ENCODE measurements around the gene NRXN3.

NRXN3 gene

DNA sequence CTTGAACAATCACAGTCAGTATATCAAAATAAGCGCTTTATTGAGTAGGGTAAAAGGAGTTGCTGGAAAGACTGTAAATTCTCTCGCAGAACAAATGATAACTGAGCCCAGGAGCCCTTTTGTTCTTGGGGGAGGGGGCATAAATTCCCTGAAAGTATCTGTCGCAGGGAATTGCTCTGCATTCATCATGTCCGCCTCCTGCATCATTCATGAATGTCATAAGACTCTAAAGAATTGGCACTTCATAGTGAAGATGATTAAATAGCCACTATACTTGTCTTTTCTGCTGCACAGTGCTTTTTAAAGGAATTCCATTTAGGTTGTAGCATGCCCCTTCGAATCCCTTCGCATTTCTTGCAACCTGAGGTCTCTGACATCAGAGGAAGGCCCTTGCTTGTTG, 1278.8 kb downstream of the NRXN3 start:
- no peak overlapping the region for H3K4me3 ChIP-seq (ENCODE audit: low read depth in 1 of 2, low read length in 2 of 2)
- H3K9me3 ChIP-seq (ENCODE audit: low read length), result no peaks in the 10 kb centered on the region
- no peak overlapping the region for H3K9ac ChIP-seq (ENCODE audit: low read length)
- no peaks in the 10 kb centered on the region for H3K36me3 ChIP-seq (ENCODE audit: insufficient read depth, low read length)
- H3K4me1 ChIP-seq (ENCODE audit: insufficient read depth, low read length), result peaks cover 2% of the 10 kb centered on the region
- no peaks in the 10 kb centered on the region for H3K27me3 ChIP-seq (ENCODE audit: control insufficient read depth in 1 of 2, insufficient read depth in 2 of 2, low read length in 2 of 2)
- H3K27ac ChIP-seq (ENCODE audit: low read depth, low read length), result no peak overlapping the region

DNA sequence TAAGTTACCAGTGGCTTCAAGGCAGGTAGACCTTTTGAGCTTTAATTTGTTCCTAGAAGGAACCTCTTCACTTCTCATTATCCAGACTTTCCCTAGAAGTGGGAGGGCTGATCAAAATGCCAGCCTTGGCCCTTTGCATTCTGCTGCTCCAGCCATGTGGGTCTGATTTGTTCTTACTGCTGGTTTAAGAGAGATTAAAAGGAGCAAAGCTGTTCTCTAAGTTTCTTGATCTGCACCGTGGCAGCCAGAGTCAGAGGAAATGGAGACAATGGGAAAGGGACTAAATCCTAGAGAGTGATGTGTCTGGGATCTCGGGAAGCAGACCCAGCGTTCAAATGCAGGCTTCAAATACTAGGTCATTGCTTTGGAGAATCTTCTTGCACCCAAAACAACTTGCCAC, 1281.4 kb downstream of the NRXN3 start:
- Histone ChIP-seq H3K27ac (ENCODE audit: low read depth, low read length) (no peak overlapping the region), H3K4me3 (ENCODE audit: low read depth in 1 of 2, low read length in 2 of 2) (no peak overlapping the region), H3K27me3 (ENCODE audit: control insufficient read depth in 1 of 2, insufficient read depth in 2 of 2, low read length in 2 of 2) (no peaks in the 10 kb centered on the region), H3K9me3 (ENCODE audit: low read length) (no peaks in the 10 kb centered on the region), H3K36me3 (ENCODE audit: insufficient read depth, low read length) (no peaks in the 10 kb centered on the region), H3K4me1 (ENCODE audit: insufficient read depth, low read length) (no peaks in the 10 kb centered on the region), H3K9ac (ENCODE audit: low read length) (no peak overlapping the region)

DNA sequence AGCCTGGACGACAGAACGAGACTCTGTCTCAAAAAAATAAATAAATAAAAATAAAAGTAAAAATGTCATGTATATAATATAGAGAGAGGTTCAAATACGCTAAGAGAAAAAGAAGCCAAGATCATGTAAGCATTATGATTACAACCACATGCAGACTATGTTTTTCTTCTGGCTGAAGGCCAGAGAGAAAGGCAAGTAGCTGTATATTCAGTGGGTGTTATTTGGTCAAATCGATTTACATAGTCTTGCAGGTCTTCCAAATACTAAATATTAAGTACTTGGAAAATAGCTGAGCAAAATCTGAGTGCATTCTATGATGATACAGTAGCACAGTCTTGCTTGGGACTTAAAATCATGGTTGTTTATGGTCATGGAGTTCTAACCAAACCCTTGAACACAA, 1283.1 kb downstream of the NRXN3 start:
- H3K9me3 ChIP-seq (ENCODE audit: low read length), result no peaks in the 10 kb centered on the region
- no peak overlapping the region for H3K4me3 ChIP-seq (ENCODE audit: low read depth in 1 of 2, low read length in 2 of 2)
- no peak overlapping the region for H3K27ac ChIP-seq (ENCODE audit: low read depth, low read length)
- no peaks in the 10 kb centered on the region for H3K27me3 ChIP-seq (ENCODE audit: control insufficient read depth in 1 of 2, insufficient read depth in 2 of 2, low read length in 2 of 2)
- no peak overlapping the region for H3K9ac ChIP-seq (ENCODE audit: low read length)
- H3K36me3 ChIP-seq (ENCODE audit: insufficient read depth, low read length), result no peaks in the 10 kb centered on the region
- H3K4me1 ChIP-seq (ENCODE audit: insufficient read depth, low read length), result no peaks in the 10 kb centered on the region

DNA sequence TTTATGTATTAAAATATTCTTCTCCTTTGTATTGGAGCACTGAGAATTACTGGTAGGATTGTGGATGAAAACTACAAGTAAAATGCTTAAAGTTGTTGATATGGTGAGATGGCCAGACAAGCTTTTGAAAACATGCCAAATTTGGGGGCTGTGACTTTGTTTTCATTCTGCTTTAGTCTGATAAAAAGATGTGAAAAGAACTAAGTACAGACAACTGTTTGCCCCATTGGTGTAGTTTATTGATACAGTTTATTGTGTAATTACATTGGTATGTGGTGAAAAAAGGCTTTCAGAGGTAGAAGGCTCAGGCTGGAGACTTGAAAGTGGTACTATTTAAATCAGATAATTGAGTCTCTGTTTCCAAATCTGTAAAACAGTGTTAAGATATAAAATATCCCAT, 1294.3 kb downstream of the NRXN3 start:
- H3K4me3 ChIP-seq (ENCODE audit: low read depth in 1 of 2, low read length in 2 of 2), result no peak overlapping the region
- no peaks in the 10 kb centered on the region for H3K27me3 ChIP-seq (ENCODE audit: control insufficient read depth in 1 of 2, insufficient read depth in 2 of 2, low read length in 2 of 2)
- H3K9ac ChIP-seq (ENCODE audit: low read length), result no peak overlapping the region

DNA sequence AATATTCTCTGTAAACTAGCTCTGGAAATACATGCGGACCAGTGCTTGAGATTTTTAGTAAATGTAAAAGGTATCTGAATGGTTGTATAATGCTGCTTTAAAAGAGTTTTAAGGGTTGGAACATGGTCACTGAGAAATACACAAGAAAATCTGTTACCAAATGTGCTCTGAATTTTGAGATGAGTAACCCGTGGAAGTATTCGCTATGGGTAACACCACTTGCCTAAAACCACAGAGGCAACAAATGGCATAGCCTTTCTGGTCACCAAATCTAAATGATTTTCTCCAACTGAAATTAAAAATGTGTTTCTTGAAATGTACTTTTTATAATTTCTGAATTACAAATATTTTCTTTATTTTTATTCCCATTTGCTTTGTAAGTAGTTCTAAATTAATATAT, 1295.5 kb downstream of the NRXN3 start:
- no peaks in the 10 kb centered on the region for H3K27me3 ChIP-seq (ENCODE audit: control insufficient read depth in 1 of 2, insufficient read depth in 2 of 2, low read length in 2 of 2)
- no peaks in the 10 kb centered on the region for H3K9me3 ChIP-seq (ENCODE audit: low read length)
- H3K9ac ChIP-seq (ENCODE audit: low read length), result no peak overlapping the region
- H3K27ac ChIP-seq (ENCODE audit: low read depth, low read length), result no peak overlapping the region
- H3K4me3 ChIP-seq (ENCODE audit: low read depth in 1 of 2, low read length in 2 of 2), result no peak overlapping the region
- H3K36me3 ChIP-seq (ENCODE audit: insufficient read depth, low read length), result no peaks in the 10 kb centered on the region
- H3K4me1 ChIP-seq (ENCODE audit: insufficient read depth, low read length), result peaks cover 21% of the 10 kb centered on the region

More for the DNA sequence above, 1294.3 kb downstream of the NRXN3 start:
- H3K36me3 ChIP-seq (ENCODE audit: insufficient read depth, low read length), result no peaks in the 10 kb centered on the region
- peaks cover 21% of the 10 kb centered on the region for H3K4me1 ChIP-seq (ENCODE audit: insufficient read depth, low read length)
- no peak overlapping the region for H3K27ac ChIP-seq (ENCODE audit: low read depth, low read length)
- no peaks in the 10 kb centered on the region for H3K9me3 ChIP-seq (ENCODE audit: low read length)

DNA sequence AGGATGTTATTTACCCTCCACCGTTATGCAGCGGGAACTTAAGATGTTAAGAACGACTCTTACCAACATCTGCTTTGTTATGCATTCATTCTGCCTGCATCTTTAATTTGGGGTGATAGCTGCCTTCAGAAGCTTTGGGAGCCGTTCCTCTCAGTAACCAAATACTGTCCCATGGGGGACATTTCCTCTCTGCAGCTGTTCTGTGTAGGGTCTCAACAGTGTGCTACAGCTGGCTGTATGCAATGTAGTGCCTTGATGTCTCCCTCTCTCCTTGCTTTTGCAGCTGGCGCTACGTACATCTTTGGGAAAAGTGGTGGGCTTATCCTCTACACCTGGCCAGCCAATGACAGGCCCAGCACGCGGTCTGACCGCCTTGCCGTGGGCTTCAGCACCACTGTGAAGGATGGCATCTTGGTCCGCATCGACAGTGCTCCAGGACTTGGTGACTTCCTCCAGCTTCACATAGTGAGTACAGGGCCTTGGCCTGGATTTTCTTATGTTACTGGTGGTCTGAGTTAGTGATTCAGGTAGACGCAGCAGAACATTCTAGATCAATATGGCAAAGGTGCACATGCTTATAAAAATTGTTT, 1296.9 kb downstream of the NRXN3 start:
- peaks cover 17% of the 10 kb centered on the region for H3K4me1 ChIP-seq (ENCODE audit: insufficient read depth, low read length)
- no peak overlapping the region for H3K9ac ChIP-seq (ENCODE audit: low read length)
- no peak overlapping the region for H3K4me3 ChIP-seq (ENCODE audit: low read depth in 1 of 2, low read length in 2 of 2)
- no peaks in the 10 kb centered on the region for H3K27me3 ChIP-seq (ENCODE audit: control insufficient read depth in 1 of 2, insufficient read depth in 2 of 2, low read length in 2 of 2)
- no peak overlapping the region for H3K27ac ChIP-seq (ENCODE audit: low read depth, low read length)
- H3K9me3 ChIP-seq (ENCODE audit: low read length), result no peaks in the 10 kb centered on the region
- H3K36me3 ChIP-seq (ENCODE audit: insufficient read depth, low read length), result no peaks in the 10 kb centered on the region

DNA sequence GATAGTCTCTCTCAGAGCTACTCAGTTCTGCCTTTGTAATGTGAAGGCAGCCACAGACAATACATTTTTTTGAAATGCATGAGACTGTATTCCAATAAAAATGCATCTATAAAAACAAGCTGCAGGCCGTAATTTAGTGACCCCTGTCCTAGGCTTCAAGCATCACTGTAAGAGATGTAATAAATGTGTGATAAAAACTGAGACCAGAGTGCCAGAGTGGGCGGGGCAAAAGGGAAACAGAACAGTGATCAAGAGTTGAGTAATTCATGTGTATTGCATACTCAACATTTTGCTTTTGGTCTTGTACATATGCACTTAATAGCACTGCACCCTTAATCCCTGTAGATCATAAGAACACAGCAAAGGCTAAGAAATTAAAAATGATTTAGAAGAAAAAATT, 1297.7 kb downstream of the NRXN3 start:
- H3K36me3 ChIP-seq (ENCODE audit: insufficient read depth, low read length), result no peaks in the 10 kb centered on the region
- no peaks in the 10 kb centered on the region for H3K27me3 ChIP-seq (ENCODE audit: control insufficient read depth in 1 of 2, insufficient read depth in 2 of 2, low read length in 2 of 2)
- no peaks in the 10 kb centered on the region for H3K9me3 ChIP-seq (ENCODE audit: low read length)
- H3K4me1 ChIP-seq (ENCODE audit: insufficient read depth, low read length), result peaks cover 17% of the 10 kb centered on the region
- H3K9ac ChIP-seq (ENCODE audit: low read length), result no peak overlapping the region
- H3K27ac ChIP-seq (ENCODE audit: low read depth, low read length), result no peak overlapping the region
- no peak overlapping the region for H3K4me3 ChIP-seq (ENCODE audit: low read depth in 1 of 2, low read length in 2 of 2)

DNA sequence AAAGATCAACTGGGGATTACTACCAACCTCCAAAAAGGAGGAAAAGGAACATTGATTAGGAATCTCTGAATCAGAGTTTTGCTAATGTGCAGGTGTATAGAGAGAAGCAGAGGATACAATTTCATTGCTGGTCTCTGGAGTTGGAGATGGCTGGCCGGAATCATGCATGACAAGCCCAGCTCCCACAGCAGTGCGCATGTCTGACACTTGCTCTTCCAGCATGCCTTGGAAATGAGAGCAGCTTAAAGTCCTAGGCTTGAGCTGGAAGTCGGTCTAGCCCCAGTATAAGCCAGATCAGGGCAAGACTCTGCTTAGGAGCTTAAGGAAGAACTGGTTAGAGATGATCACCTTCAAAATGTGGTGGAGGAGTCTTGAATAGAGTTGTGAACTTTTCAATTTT, 1298.3 kb downstream of the NRXN3 start:
- Histone ChIP-seq H3K9ac (ENCODE audit: low read length) (no peak overlapping the region), H3K4me1 (ENCODE audit: insufficient read depth, low read length) (peaks cover 17% of the 10 kb centered on the region), H3K27me3 (ENCODE audit: control insufficient read depth in 1 of 2, insufficient read depth in 2 of 2, low read length in 2 of 2) (no peaks in the 10 kb centered on the region), H3K36me3 (ENCODE audit: insufficient read depth, low read length) (no peaks in the 10 kb centered on the region), H3K27ac (ENCODE audit: low read depth, low read length) (no peak overlapping the region), H3K4me3 (ENCODE audit: low read depth in 1 of 2, low read length in 2 of 2) (no peak overlapping the region), H3K9me3 (ENCODE audit: low read length) (no peaks in the 10 kb centered on the region)

DNA sequence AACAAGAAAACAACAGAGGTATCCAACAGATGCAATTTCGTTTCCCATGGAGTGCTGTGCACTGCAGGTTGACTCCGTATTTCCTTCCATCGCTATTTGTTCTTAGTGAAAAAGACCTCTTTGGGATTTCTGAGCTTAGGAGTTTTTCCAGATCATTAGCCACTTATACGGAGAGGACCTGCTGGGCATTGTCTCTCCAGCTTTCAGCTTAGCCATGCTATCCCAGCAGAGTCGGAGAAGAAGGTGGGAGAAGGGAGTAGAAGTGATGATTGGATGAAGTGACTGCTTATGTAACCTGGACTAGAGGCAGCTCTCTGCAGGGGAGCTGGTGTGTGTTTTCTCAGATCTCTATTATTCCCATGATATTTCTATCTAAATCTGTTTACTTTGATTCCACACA, 1303.5 kb downstream of the NRXN3 start:
- H3K4me1 ChIP-seq (ENCODE audit: insufficient read depth, low read length), result no peaks in the 10 kb centered on the region
- no peaks in the 10 kb centered on the region for H3K9me3 ChIP-seq (ENCODE audit: low read length)
- no peaks in the 10 kb centered on the region for H3K27me3 ChIP-seq (ENCODE audit: control insufficient read depth in 1 of 2, insufficient read depth in 2 of 2, low read length in 2 of 2)
- H3K36me3 ChIP-seq (ENCODE audit: insufficient read depth, low read length), result no peaks in the 10 kb centered on the region
- no peak overlapping the region for H3K4me3 ChIP-seq (ENCODE audit: low read depth in 1 of 2, low read length in 2 of 2)
- H3K9ac ChIP-seq (ENCODE audit: low read length), result no peak overlapping the region
- no peak overlapping the region for H3K27ac ChIP-seq (ENCODE audit: low read depth, low read length)

DNA sequence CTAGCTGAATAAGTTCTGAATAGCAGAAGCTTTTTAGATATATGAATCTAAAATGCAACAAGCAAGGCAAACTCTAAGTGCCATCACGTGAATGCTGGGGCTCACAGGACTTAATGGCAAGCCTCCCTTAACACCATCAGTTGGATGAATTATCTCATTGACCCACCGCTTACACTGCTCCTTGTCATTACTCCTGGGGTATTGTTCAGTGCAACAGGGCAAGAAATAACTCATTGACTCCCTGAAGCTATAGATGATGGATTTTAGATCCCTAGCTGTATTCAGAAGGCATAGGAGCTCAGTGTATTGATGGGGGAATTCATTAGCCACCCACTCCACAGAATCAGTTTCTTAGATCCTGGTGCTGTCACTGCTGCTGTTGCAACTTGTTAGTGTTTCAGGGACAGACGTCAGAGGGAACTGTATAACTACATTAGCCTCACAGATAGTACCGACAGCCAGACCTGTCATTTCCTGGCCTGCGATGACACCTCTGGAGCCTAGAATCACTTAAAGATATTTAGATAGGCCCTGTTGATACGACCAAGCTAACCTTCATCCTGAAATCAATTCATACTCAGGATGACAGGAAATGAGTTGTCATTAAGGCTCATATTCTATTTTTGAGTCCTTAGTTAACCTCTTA, 1305.8 kb downstream of the NRXN3 start:
- no peak overlapping the region for H3K9ac ChIP-seq (ENCODE audit: low read length)
- no peaks in the 10 kb centered on the region for H3K36me3 ChIP-seq (ENCODE audit: insufficient read depth, low read length)
- H3K27ac ChIP-seq (ENCODE audit: low read depth, low read length), result no peak overlapping the region
- H3K4me1 ChIP-seq (ENCODE audit: insufficient read depth, low read length), result no peaks in the 10 kb centered on the region
- H3K9me3 ChIP-seq (ENCODE audit: low read length), result no peaks in the 10 kb centered on the region
- no peaks in the 10 kb centered on the region for H3K27me3 ChIP-seq (ENCODE audit: control insufficient read depth in 1 of 2, insufficient read depth in 2 of 2, low read length in 2 of 2)
- H3K4me3 ChIP-seq (ENCODE audit: low read depth in 1 of 2, low read length in 2 of 2), result no peak overlapping the region

DNA sequence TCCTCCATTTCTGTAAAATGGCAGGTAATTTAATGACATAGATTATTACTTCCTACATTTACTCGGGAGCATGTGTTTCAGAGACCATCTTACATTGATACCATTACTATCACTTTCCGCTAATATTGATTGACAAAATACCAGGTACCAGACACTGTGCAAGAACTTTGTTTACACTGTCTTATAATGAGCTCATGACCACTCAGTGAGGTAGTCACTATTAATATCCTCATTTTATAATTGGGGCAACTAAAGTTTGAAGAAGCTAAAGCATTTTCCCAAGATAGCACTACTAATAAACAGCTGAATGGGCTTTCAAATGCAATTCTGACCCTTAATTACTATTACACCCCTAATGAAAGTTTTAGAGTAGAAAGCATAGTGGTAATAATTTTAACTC, 1306.4 kb downstream of the NRXN3 start:
- Histone ChIP-seq H3K4me3 (ENCODE audit: low read depth in 1 of 2, low read length in 2 of 2) (no peak overlapping the region), H3K9ac (ENCODE audit: low read length) (no peak overlapping the region), H3K4me1 (ENCODE audit: insufficient read depth, low read length) (no peaks in the 10 kb centered on the region), H3K9me3 (ENCODE audit: low read length) (no peaks in the 10 kb centered on the region), H3K27ac (ENCODE audit: low read depth, low read length) (no peak overlapping the region), H3K36me3 (ENCODE audit: insufficient read depth, low read length) (no peaks in the 10 kb centered on the region), H3K27me3 (ENCODE audit: control insufficient read depth in 1 of 2, insufficient read depth in 2 of 2, low read length in 2 of 2) (no peaks in the 10 kb centered on the region)

DNA sequence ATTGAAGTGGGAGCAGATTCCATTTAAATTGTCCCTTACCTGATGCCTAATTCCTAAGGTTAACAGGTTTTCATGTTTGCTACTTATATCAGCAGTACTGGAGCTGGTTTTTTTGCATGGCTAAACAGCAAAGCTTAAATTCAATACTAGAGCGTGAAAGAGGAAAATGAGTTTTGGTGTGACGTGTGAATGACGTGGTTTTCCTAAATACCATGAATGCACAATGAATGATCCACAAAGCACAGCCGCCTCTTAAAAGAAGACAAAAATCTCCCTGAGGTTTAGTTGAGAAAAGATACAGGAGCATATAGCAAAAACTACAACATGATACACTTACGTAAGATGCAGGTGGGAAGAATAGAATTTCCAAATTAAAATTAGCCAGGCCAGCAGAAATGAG, 1310.0 kb downstream of the NRXN3 start:
- Histone ChIP-seq H3K27ac (ENCODE audit: low read depth, low read length) (no peak overlapping the region), H3K9ac (ENCODE audit: low read length) (no peak overlapping the region), H3K36me3 (ENCODE audit: insufficient read depth, low read length) (no peaks in the 10 kb centered on the region)

More for the DNA sequence above, 1310.0 kb downstream of the NRXN3 start:
- H3K27me3 ChIP-seq (ENCODE audit: control insufficient read depth in 1 of 2, insufficient read depth in 2 of 2, low read length in 2 of 2), result no peaks in the 10 kb centered on the region
- H3K9me3 ChIP-seq (ENCODE audit: low read length), result no peaks in the 10 kb centered on the region
- H3K4me3 ChIP-seq (ENCODE audit: low read depth in 1 of 2, low read length in 2 of 2), result no peak overlapping the region
- H3K4me1 ChIP-seq (ENCODE audit: insufficient read depth, low read length), result no peaks in the 10 kb centered on the region

All from muscle layer of colon (tissue), 2 donors.